HEK293 (cell line): ENCODE measurements around the gene ZNF536.

Source experiments
- CTCF ChIA-PET: fragments of 350-600 bp; formaldehyde crosslinking; extraction: SDS; loops from one replicate; lab custom pipeline; 2021; ENCODE audit warnings: antibody characterized with exemption; lab: Yijun Ruan, JAX
- POLR2A ChIA-PET: fragments of 300-600 bp; formaldehyde crosslinking; extraction: SDS; loops from one replicate; lab custom pipeline; 2020; ENCODE audit warnings: antibody characterized with exemption, inconsistent platforms; lab: Yijun Ruan, JAX
- H3K27ac ChIP-seq: fragments of 200-500 bp; sonication (Bioruptor generic); 2 replicates; pipeline ENCODE4 v1.5.1; 2014; ENCODE audit warnings: low read depth, low read length, control low read depth, inconsistent platforms; ENCODE audit errors: extremely low read depth
- H3K36me3 ChIP-seq, 2 experiments: fragments of 200-500 bp in 1 of 2; sonication (Bioruptor generic) in 1 of 2; 1 replicate in 1 of 2; 2 replicates in 1 of 2; pipeline ENCODE4 v1.5.1; 2014 to 2017; ENCODE audit warnings: inconsistent platforms in 2 of 2, low read length in 2 of 2; ENCODE audit not compliant: control insufficient read depth in 2 of 2, insufficient read depth in 1 of 2
- H3K4me1 ChIP-seq: fragments of 200-500 bp; sonication (Bioruptor generic); 2 replicates; pipeline ENCODE4 v1.5.1; 2014; ENCODE audit warnings: mild to moderate bottlenecking, low read length, inconsistent platforms; ENCODE audit not compliant: control insufficient read depth, insufficient read depth
- H3K4me3 ChIP-seq: 2 replicates; pipeline ENCODE4 v1.5.1; 2011; ENCODE audit warnings: low read depth, mild to moderate bottlenecking, control low read depth, low read length, moderate library complexity
- H3K9me3 ChIP-seq: fragments of 200-500 bp; sonication (Bioruptor generic); 2 replicates; pipeline ENCODE4 v1.5.1; 2014; ENCODE audit warnings: low read depth, low read length, inconsistent platforms; ENCODE audit not compliant: control insufficient read depth, insufficient read depth
- AEBP2 ChIP-seq: fragments of 450-650 bp; formaldehyde crosslinking; IDR thresholded peaks from 2 replicates; pipeline ENCODE4 v1.5.1; 2016; ENCODE audit warnings: missing biosample characterization, missing genetic modification characterization, borderline replicate concordance
- OSR2 ChIP-seq: fragments of 450-650 bp; formaldehyde crosslinking; IDR thresholded peaks from 2 replicates; pipeline ENCODE4 v1.5.1; 2016; ENCODE audit warnings: missing biosample characterization, missing genetic modification characterization
- SALL2 ChIP-seq: fragments of 450-650 bp; formaldehyde crosslinking; IDR thresholded peaks from 2 replicates; pipeline ENCODE4 v1.5.0; 2017; ENCODE audit warnings: missing biosample characterization, mild to moderate bottlenecking, missing genetic modification characterization, borderline replicate concordance
- SCRT2 ChIP-seq: fragments of 450-650 bp; formaldehyde crosslinking; IDR thresholded peaks from 2 replicates; pipeline ENCODE4 v1.5.1; 2016; ENCODE audit warnings: missing biosample characterization, missing genetic modification characterization
- TCF7L2 ChIP-seq: IDR thresholded peaks from 2 replicates; pipeline ENCODE4 v1.6.1; 2011; ENCODE audit warnings: low read depth, mild to moderate bottlenecking, inconsistent platforms, low read length, moderate library complexity, borderline replicate concordance
- WT1 ChIP-seq: fragments of 450-650 bp; formaldehyde crosslinking; IDR thresholded peaks from 2 replicates; pipeline ENCODE4 v1.5.1; 2016; ENCODE audit warnings: missing biosample characterization, missing genetic modification characterization
- YY1 ChIP-seq: fragments of 450-650 bp; formaldehyde crosslinking; IDR thresholded peaks from 2 replicates; pipeline ENCODE4 v1.5.1; 2018; ENCODE audit warnings: missing biosample characterization, missing genetic modification characterization
- YY2 ChIP-seq: fragments of 450-650 bp; formaldehyde crosslinking; IDR thresholded peaks from 2 replicates; pipeline ENCODE4 v1.5.1; 2016; ENCODE audit warnings: missing biosample characterization, missing genetic modification characterization
- ZBTB1 ChIP-seq: fragments of 450-650 bp; formaldehyde crosslinking; IDR thresholded peaks from 2 replicates; pipeline ENCODE4 v1.5.1; 2016; ENCODE audit warnings: missing biosample characterization, missing genetic modification characterization
- ZFP37 ChIP-seq: fragments of 450-650 bp; formaldehyde crosslinking; IDR thresholded peaks from 2 replicates; pipeline ENCODE4 v1.5.1; 2016; ENCODE audit warnings: missing biosample characterization, missing genetic modification characterization
- ZNF138 ChIP-seq: fragments of 450-650 bp; formaldehyde crosslinking; IDR thresholded peaks from 2 replicates; pipeline ENCODE4 v1.5.1; 2016; ENCODE audit warnings: missing biosample characterization, missing genetic modification characterization, borderline replicate concordance
- ZNF140 ChIP-seq: fragments of 450-650 bp; formaldehyde crosslinking; IDR thresholded peaks from 2 replicates; pipeline ENCODE4 v1.5.1; 2016; ENCODE audit warnings: missing biosample characterization, missing genetic modification characterization
- ZNF174 ChIP-seq: fragments of 450-650 bp; formaldehyde crosslinking; IDR thresholded peaks from 2 replicates; pipeline ENCODE4 v1.5.0; 2017; ENCODE audit warnings: missing biosample characterization, mild to moderate bottlenecking, missing genetic modification characterization
- ZNF473 ChIP-seq: fragments of 450-650 bp; formaldehyde crosslinking; IDR thresholded peaks from 2 replicates; pipeline ENCODE4 v1.5.1; 2017; ENCODE audit warnings: missing biosample characterization, missing genetic modification characterization
- ZNF596 ChIP-seq: fragments of 450-650 bp; IDR thresholded peaks from 2 replicates; pipeline ENCODE4 v1.5.0; 2018; ENCODE audit warnings: missing biosample characterization, mild to moderate bottlenecking, missing genetic modification characterization, moderate library complexity
- ZNF610 ChIP-seq: fragments of 450-650 bp; formaldehyde crosslinking; IDR thresholded peaks from 2 replicates; pipeline ENCODE4 v1.5.1; 2016; ENCODE audit warnings: missing biosample characterization, missing genetic modification characterization, borderline replicate concordance
- ZNF654 ChIP-seq: fragments of 450-650 bp; formaldehyde crosslinking; IDR thresholded peaks from 2 replicates; pipeline ENCODE4 v1.5.1; 2016; ENCODE audit warnings: low read depth, missing biosample characterization, missing genetic modification characterization
- ZNF837 ChIP-seq: fragments of 450-650 bp; formaldehyde crosslinking; IDR thresholded peaks from 2 replicates; pipeline ENCODE4 v1.5.1; 2016; ENCODE audit warnings: missing biosample characterization, missing genetic modification characterization
- TF ChIP-seq, protein P1 (sequence below): fragments of 450-650 bp; formaldehyde crosslinking; IDR thresholded peaks from 2 replicates; pipeline ENCODE4 v1.5.1; 2016; ENCODE audit warnings: missing biosample characterization, missing genetic modification characterization

Gene ZNF536

DNA sequence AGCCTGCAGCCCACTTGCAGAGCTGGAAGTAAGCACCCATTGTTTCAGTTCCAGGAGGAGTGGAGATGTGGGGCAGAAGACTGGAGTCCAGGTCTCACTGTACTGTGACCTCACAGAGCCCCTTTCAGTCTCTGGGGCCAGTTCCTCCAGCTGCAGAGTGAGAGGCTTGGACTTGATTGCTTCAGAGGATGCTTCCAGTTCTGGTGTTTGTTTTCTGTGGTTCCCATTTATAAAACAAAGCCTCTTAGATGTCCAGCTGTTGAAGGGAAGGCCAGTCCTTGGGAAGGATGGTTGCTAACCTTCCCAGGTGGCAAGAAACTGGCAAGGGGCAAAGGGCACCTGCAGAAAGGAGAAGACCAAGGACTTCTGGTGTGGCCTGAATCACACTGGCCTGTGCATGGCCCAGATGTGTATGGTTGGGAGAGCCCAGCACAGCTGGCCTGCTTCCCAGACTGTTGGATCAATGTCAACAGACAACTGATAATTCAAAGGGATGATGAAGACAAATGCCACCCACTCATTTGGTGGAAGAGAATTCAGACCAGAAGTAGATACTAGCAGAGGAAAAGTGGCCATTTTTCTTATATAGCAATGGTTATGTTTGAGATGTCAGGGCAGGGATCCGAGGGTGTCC lies 218.5 kb downstream of the ZNF536 start:
- ChIA-PET CTCF (no interaction called here), POLR2A (no interaction called here)
- H3K4me1 ChIP-seq = no peaks in the 10 kb centered on the region
- no peaks in the 10 kb centered on the region for H3K36me3 ChIP-seq
- no peak overlapping the region for H3K4me3 ChIP-seq
- TF ChIP-seq YY1 (tag by site-specific recombination) (no peak), ZNF140 (tag by site-specific recombination) (no peak), ZBTB1 (no peak), TCF7L2 (no peak), ZNF174 (tag by site-specific recombination) (no peak), YY2 (no peak)
- TF ChIP-seq, protein P1, sequence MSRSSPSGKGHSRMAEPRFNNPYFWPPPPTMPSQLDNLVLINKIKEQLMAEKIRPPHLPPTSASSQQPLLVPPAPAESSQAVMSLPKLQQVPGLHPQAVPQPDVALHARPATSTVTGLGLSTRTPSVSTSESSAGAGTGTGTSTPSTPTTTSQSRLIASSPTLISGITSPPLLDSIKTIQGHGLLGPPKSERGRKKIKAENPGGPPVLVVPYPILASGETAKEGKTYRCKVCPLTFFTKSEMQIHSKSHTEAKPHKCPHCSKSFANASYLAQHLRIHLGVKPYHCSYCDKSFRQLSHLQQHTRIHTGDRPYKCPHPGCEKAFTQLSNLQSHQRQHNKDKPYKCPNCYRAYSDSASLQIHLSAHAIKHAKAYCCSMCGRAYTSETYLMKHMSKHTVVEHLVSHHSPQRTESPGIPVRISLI (tag by site-specific recombination) = no peak
- TF ChIP-seq, all 188 proteins: peak for 0
- Histone ChIP-seq H3K27ac (no peak overlapping the region), H3K9me3 (no peaks in the 10 kb centered on the region; the same call in 1 of the 2 replicates)

- TF ChIP-seq WT1 (tag by site-specific recombination) (no peak), ZBTB1 (no peak), ZNF473 (tag by site-specific recombination) (no peak), ZNF596 (tag by site-specific recombination) (no peak), ZNF837 (tag by site-specific recombination) (no peak), SCRT2 (tag by site-specific recombination) (no peak), ZNF610 (tag by site-specific recombination) (no peak), SALL2 (tag by site-specific recombination) (no peak), ZNF138 (tag by site-specific recombination) (no peak), OSR2 (tag by site-specific recombination) (no peak), AEBP2 (tag by site-specific recombination) (no peak), ZNF654 (no peak), ZFP37 (no peak)
- TF ChIP-seq, protein P1 (tag by site-specific recombination) = no peak
- Histone ChIP-seq H3K9me3 (no peaks in the 10 kb centered on the region), H3K27ac (no peak overlapping the region), H3K4me3 (no peak overlapping the region), H3K36me3 (no peaks in the 10 kb centered on the region), H3K4me1 (0 out of 2 replicates have a peak, but pooled peaks cover 2% of the 10 kb centered on the region)
- ChIA-PET POLR2A (no interaction called here), CTCF (interaction anchor here (0.6 to 0.9 kb wide), 3 partner anchors 27 to 211 kb away, joined by 3 to 7 read pairs (median 3); no protein-coding TSS in a partner anchor)
Observed at GRCh38 chr19:30593356-30593755, 221.2 kb downstream of the ZNF536 start.
